Aorta (tissue), 5 donors: ENCODE measurements around the gene MAP1LC3B2. TPM values are rescaled to one million over a fixed set of nuclear protein-coding genes. Genes with fewer than 3 reads are reported as not detected.

ENCODE experiments used
- ATAC-seq: fragments of 200-7000 bp; cut with Tn5 transposase; one replicate; pipeline ENCODE4 v1.9.1; 2022; ENCODE audit warnings: moderate library complexity; ENCODE audit not compliant: low FRiP score
- DNase-seq, 2 donors: peaks; one replicate each; pipeline ENCODE4 v3.0.0-alpha.2; 2020
- H3K27ac ChIP-seq, 2 donors: one replicate each; pipeline ENCODE4 v1.5.1; 2013; ENCODE audit warnings: low read length in 2 of 2, mild to moderate bottlenecking in 2 of 2, moderate library complexity in 2 of 2, control low read depth in 1 of 2, inconsistent platforms in 1 of 2, low read depth in 1 of 2
- H3K27me3 ChIP-seq, 2 donors: one replicate each; pipeline ENCODE4 v1.6.1; 2013; ENCODE audit warnings: control low read depth in 1 of 2, low read length in 1 of 2, mild to moderate bottlenecking in 1 of 2, moderate library complexity in 1 of 2; ENCODE audit not compliant: insufficient read depth in 2 of 2, control insufficient read depth in 1 of 2
- H3K36me3 ChIP-seq, 2 donors: one replicate each; pipeline ENCODE4 v1.6.1; 2013; ENCODE audit warnings: control low read depth in 1 of 2, low read length in 1 of 2, mild to moderate bottlenecking in 1 of 2; ENCODE audit not compliant: insufficient read depth in 2 of 2, control insufficient read depth in 1 of 2
- H3K4me1 ChIP-seq, 2 donors: one replicate each; pipeline ENCODE4 v1.6.1; 2013; ENCODE audit warnings: low read length in 2 of 2, control low read depth in 1 of 2, mild to moderate bottlenecking in 1 of 2, moderate library complexity in 1 of 2; ENCODE audit not compliant: insufficient read depth in 2 of 2, control insufficient read depth in 1 of 2
- H3K4me3 ChIP-seq, 2 donors: one replicate each; pipeline ENCODE4 v1.5.1; 2013; ENCODE audit warnings: low read length in 2 of 2, control low read depth in 1 of 2, mild to moderate bottlenecking in 1 of 2
- H3K9me3 ChIP-seq: one replicate; pipeline ENCODE4 v1.6.1; 2013; ENCODE audit warnings: mild to moderate bottlenecking, low read length; ENCODE audit not compliant: control insufficient read depth
- WGBS, 2 donors: extraction: QIAGEN DNeasy Blood & Tissue Kit; methylation state at CpG; one replicate each; pipeline ENCODE4 v1.1.7; 2013; 5-methylcytosine and 5-hydroxymethylcytosine counted together
- intact Hi-C, 2 donors: fragments of 100-400 bp; cut with DNase I; formaldehyde crosslinking; loops; one replicate each; pipeline versions ENCODE4 v1.14.2 to v1.15.0; 2022
- polyA plus RNA-seq, 2 donors: library from polyadenylated mRNA; stranded (reverse); fragments of 200-250 nt; gene quantifications; one replicate each; pipeline ENCODE4 v1.2.3, GENCODE V29; 2013
- total RNA-seq, 2 donors: library from RNA; stranded (reverse); fragmentation: NEBNext Ultra II Directional; extraction: Animal tissue kit (Norgen Biotek cat#: 25700); gene quantifications; one replicate each; pipeline ENCODE4 v1.2.1, GENCODE V29; 2021
- donor health status: healthy with polysubstance abuse.
- donor health status: Bipolar disorder and iron deficiency.
- donor health status: DM: no; HTN: no; CAD: no.
- donor health status: DM: no; HTN: no; CAD: no.
- donor health status: DM: yes; HTN: yes; CAD: no.

MAP1LC3B2 gene
- total and polyA plus RNA-seq, 4 donors: 1.0 to 3.5 (median 2.7) TPM

DNA sequence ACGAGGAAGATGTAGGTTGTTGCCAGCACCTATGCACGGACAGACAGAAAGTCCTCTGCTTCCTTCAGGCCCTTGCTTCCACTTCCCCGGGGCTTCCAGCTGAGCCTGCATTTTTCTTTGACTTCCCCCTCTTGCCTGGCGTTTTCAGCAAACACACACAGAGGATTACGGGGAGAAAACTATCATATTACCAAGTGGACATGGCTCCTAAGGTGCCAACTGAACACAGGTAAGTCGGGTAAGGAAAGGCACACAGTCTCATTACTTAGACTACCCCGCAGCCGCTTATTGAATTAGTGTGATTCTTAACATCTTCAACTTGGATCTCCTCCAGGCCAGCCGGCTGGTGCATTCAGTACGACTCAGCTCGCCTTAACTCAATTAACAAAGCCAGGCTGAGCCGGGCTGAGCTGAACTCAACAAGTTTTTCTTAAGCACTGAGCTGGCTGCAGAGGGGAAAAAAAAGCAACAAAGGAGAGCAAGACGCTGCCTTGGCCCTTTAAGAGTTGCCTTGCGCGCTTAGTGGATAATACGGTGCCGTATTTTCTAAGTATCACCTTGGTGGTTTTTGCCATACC is 19.2 kb upstream of the MAP1LC3B2 start:
- Histone ChIP-seq H3K9me3 (no peaks in the 10 kb centered on the region), H3K27me3 (no peaks in the 10 kb centered on the region), H3K27ac (no peak overlapping the region), H3K4me3 (no peak overlapping the region), H3K36me3 (no peaks in the 10 kb centered on the region), H3K4me1 (no peaks in the 10 kb centered on the region)
- ATAC-seq: no peak
- intact Hi-C loops: loop anchor here in 1 of 2 donors (5.0 kb wide), 1 partner anchor 57 kb away; no protein-coding TSS in a partner anchor
- peak in 1 of 2 donors; percentile 60 for DNase-seq
- 23 to 24% methylated on average over 17 of the region's 17 CpGs for whole genome bisulfite sequencing, 2 donors

DNA sequence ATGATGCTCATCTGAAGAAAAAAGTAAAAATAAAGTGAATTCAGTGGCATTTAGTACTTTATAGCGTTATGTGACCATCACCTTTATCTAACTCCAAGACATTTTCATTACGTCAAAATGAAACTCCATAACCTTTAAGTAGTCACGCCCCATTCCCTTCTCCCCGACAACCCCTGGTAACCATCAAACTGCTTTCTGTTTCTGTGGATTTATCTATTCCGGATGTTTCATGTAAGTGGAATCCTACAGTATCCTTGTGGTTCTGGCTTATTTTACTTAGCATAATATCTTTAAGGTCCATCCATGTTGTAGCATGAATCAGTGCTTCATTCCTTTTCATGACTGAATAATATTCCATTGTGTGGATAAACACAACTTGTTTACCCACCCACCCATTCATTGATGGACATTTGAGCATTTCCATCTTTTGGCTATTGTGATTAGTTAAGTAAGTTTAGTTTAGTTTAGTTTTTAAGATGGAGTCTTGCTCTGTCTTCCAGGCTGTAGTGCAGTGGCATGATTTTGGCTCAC is 18.5 kb upstream of the MAP1LC3B2 start:
- Histone ChIP-seq H3K4me1 (no peaks in the 10 kb centered on the region), H3K27me3 (no peaks in the 10 kb centered on the region), H3K27ac (no peak overlapping the region), H3K4me3 (no peak overlapping the region), H3K36me3 (no peaks in the 10 kb centered on the region), H3K9me3 (no peaks in the 10 kb centered on the region)
- WGBS, 2 donors: 83 to 85% methylated on average over 5 of the region's 5 CpGs
- ATAC-seq (no peak), DNase-seq (no peak)
- intact Hi-C loops: no loop called here

DNA sequence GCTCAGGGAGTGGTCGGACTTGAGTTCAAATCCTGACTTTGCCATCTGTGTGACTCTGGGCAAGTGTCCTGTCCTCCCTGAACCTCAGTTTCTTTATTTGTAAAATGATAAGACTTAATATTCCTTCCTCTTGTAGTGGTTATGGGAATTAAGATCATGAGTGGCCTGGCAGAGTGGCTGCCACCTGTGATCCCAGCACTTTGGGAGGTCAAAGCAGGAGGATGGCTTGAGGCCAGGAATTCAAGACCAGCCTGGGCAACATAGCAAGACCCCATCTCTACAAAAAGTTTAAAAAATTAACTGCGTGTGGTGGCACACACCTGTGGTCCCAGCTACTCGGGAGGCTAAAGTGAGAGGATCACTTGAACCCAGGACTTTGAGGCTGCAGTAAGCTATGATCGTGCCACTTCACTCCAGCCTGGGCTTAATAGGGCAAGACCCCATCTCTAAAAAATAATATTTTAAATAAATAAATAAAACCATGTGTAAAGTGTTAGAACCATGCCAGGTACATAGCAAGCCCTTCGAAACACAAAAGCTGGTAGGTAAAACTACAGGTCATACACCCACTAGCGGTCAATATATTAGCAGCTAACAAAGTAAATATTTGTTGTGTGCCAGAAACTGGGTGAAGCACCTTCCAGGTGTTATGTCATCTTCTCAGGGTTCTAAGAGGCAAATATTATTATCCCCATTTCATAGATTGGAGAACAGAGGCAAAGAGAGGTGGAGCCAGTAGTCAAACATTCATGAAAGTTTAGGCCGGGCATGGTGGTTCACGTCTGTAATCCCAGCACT is 17.4 kb upstream of the MAP1LC3B2 start:
- intact Hi-C loops: no loop called here
- no peak for DNase-seq
- ATAC-seq: no peak
- Histone ChIP-seq H3K27me3 (no peaks in the 10 kb centered on the region), H3K4me1 (no peaks in the 10 kb centered on the region), H3K9me3 (no peaks in the 10 kb centered on the region), H3K4me3 (no peak overlapping the region), H3K27ac (no peak overlapping the region), H3K36me3 (no peaks in the 10 kb centered on the region)
- WGBS, 2 donors: 94 to 95% methylated on average over 8 of the region's 8 CpGs

DNA sequence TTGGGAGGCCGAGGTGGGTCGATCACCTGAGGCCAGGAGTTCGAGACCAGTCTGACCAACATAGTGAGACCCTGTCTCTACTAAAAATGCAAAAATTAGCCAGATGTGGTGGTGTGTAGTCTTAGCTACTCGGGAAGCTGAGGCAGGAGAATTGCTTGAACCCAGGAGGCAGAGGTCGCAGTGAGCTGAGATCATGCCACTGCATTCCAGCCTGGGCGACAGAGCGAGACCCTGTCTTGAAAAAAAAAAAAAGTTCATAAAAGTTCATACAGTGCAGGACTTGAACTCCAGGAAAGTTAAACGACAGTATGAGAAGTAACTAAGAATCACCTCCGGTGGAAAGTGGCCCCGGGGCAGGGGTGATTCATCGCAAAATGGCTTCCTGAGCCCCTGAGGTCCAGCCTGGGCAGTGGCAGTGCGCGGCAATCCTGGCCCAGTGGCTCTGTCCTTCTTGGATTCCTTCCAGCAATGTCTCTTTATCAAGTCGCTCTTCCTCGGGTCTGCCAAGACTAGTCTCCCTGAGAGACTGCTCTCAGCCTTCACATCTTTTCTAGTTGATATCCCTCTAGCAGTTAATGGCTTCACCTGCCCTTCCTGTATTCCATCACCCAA is 16.7 kb upstream of the MAP1LC3B2 start:
- Histone ChIP-seq H3K4me1 (no peaks in the 10 kb centered on the region), H3K9me3 (no peaks in the 10 kb centered on the region), H3K4me3 (no peak overlapping the region), H3K27me3 (no peaks in the 10 kb centered on the region), H3K27ac (no peak overlapping the region), H3K36me3 (no peaks in the 10 kb centered on the region)
- intact Hi-C loops: no loop called here
- 77% methylated on average over 15 of the region's 15 CpGs for WGBS, 2 donors
- ATAC-seq: no peak
- no peak for DNase-seq

DNA sequence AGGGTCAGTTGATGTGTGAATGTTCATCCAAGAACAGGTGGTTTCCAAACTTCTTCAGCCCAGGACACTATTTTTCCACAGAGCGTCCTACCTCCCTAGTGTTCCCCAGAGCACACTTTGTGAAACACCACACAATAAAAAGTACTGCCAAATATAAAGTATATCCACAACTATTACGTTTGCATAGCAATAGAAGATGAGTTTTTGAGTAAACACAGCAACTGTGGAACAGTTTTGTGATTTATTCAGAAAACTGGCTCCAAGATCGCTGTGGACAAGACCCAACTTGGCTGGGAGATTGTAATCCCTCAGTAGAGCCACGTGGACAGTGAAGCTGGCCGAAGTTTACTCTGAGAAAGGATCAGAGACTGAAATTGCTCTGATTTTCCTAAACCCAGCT is 14.5 kb upstream of the MAP1LC3B2 start:
- no peaks in the 10 kb centered on the region for H3K36me3 ChIP-seq
- DNase-seq (peak in 1 of 2 donors; percentile 47), ATAC-seq (peak; percentile 73)
- H3K4me1 ChIP-seq: no peaks in the 10 kb centered on the region
- H3K27me3 ChIP-seq: no peaks in the 10 kb centered on the region
- H3K4me3 ChIP-seq: no peak overlapping the region
- no peaks in the 10 kb centered on the region for H3K9me3 ChIP-seq
- WGBS, 2 donors: 11 to 14% methylated on average over 5 of the region's 5 CpGs
- intact Hi-C loops: no loop called here
- H3K27ac ChIP-seq: no peak overlapping the region

DNA sequence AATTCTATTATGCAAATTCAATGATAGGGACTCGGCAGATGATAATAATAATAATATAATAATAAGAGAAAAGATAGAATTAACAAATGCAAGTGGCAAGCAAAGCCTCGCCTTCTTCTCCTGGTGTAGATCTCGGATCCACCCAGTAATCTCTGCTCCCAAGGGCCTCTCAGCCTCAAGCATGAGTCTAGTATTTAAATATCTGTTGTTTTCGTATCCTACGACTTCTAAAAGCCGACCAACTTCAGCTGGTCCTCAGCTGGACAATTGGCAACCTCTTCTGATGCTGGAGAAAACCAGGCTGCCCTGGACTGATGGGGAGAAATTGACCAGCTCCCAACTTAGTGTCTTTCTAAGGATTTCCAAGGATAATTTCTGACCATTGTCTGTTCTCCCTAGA is 14.0 kb upstream of the MAP1LC3B2 start:
- ATAC-seq (no peak), DNase-seq (no peak)
- intact Hi-C loops: no loop called here
- no peak overlapping the region for H3K27ac ChIP-seq
- H3K9me3 ChIP-seq: no peaks in the 10 kb centered on the region
- no peaks in the 10 kb centered on the region for H3K27me3 ChIP-seq
- no peaks in the 10 kb centered on the region for H3K36me3 ChIP-seq
- no peaks in the 10 kb centered on the region for H3K4me1 ChIP-seq
- WGBS, 2 donors: 63 to 70% methylated on average over 6 of the region's 6 CpGs
- H3K4me3 ChIP-seq: no peak overlapping the region

DNA sequence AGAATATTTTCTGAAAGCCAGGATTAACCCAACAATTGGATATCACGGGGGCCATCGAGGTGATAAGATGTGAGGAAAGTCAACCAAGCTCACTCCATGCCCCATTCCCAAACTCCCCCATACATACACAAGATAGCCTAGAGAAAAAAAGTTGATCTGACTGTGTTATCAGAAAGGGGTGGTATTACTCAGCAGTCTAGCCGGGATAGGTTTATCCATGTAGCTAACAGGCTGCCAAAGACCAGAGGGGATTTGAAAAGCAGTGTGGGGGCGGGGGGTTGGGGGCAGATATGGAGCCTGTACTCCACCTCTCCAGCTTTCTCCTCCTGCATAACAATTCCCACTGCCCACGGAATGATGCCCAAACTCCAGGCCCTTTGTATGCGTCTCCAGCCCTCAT is 13.2 kb upstream of the MAP1LC3B2 start:
- Histone ChIP-seq H3K4me1 (no peaks in the 10 kb centered on the region), H3K27ac (no peak overlapping the region), H3K4me3 (no peak overlapping the region), H3K9me3 (no peaks in the 10 kb centered on the region), H3K27me3 (no peaks in the 10 kb centered on the region), H3K36me3 (no peaks in the 10 kb centered on the region)
- intact Hi-C loops: no loop called here
- WGBS, 2 donors: 89 to 90% methylated on average over 6 of the region's 6 CpGs
- ATAC-seq (no peak), DNase-seq (no peak)

DNA sequence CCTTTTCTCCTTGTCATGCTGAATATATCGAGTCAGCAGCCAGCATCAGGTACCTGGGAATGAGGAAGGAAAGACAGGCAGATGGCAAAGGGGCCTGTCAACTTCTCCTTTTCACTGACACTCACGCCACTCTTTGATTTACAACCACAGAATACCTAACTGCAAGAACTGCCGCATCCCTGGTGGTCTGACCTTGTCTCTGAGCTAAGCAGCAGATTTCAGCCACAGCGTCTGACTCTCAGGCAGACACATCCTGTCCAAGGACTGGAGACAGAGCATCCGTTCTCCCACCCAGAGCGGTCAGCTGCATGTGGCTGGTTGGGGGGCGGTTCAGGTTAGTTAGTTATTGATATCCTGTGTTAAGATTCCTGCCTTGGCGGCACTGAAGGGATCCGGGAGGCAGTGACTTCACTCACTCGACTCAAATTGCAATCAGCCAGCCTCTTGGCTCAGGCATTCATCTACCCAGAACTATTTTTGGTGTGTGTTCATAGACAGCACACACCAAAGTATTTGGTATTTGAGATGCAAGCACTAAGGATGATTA is 11.2 kb upstream of the MAP1LC3B2 start:
- intact Hi-C loops: no loop called here
- ATAC-seq: peak; percentile 11
- WGBS, 2 donors: 32 to 35% methylated on average over 10 of the region's 10 CpGs

More for the DNA sequence above, 11.2 kb upstream of the MAP1LC3B2 start:
- H3K27ac ChIP-seq: no peak overlapping the region
- H3K4me1 ChIP-seq: no peaks in the 10 kb centered on the region
- H3K36me3 ChIP-seq: no peaks in the 10 kb centered on the region
- no peaks in the 10 kb centered on the region for H3K9me3 ChIP-seq
- H3K4me3 ChIP-seq: no peak overlapping the region
- H3K27me3 ChIP-seq: no peaks in the 10 kb centered on the region
- DNase-seq: no peak
